Measurements from ENCODE around the gene NDEL1.
A peak's percentile ranks its signal among the peaks of the same experiment; 100 is the strongest.
"Not testable (repeated sequence)": the region's sequence is repeated elsewhere in the genome, so short reads cannot be mapped to it uniquely, and the experiment has no call there.

Gene NDEL1

DNA sequence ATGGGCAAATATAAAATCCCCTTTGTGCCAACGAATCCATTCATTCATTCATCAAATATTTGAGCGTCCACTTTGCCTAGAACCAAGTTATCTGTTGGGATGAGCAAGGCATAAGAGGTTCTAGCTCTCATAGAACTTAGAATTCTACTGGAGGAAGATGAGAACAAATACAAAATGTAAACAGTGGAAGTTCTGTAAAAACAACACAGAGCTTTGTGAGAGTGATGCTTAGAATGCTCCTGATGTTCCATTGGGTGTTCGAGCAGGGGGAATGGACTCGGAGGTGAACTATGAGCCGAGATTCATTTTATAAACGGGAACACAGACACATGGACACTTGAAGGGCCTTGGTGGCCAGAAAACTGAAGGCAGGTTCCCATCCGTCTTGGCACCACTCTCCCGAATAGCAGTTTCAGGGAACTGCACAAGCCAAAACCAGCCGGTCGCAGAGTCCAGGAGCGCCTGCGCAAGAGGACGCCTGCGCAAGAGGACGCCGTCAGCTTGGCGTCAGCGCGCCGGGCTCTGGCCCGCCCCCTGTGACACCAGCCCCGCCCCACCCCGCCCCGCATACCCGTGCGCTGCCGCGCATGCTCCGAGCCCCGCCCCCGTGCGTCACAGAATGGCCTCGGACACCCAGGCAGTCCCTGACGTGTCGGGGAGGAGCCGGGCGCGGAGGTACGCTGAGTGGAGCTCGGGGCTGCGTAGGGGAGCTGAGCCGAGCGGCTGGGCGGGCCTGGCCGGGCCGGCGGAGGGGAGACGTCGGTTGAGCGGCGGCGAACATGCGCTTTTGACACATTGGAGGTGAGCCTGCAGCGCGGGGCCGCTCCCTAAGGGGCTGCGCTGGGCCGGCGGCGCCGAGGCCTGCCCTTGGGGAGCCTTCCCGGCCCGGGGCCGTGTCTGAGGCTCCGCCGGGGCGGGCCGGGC lies at the start of gene NDEL1:
NDEL1 (plus strand) TSS at position 640 of the 924 bp plus-strand sequence. CDS start 8,388 bp downstream, outside the sequence.
- peak; percentile 84 for DNase-seq

GRCh38 chr17:8386841-8387240 lies 48.8 kb upstream of the NDEL1 start:
- no peak for DNase-seq

DNA sequence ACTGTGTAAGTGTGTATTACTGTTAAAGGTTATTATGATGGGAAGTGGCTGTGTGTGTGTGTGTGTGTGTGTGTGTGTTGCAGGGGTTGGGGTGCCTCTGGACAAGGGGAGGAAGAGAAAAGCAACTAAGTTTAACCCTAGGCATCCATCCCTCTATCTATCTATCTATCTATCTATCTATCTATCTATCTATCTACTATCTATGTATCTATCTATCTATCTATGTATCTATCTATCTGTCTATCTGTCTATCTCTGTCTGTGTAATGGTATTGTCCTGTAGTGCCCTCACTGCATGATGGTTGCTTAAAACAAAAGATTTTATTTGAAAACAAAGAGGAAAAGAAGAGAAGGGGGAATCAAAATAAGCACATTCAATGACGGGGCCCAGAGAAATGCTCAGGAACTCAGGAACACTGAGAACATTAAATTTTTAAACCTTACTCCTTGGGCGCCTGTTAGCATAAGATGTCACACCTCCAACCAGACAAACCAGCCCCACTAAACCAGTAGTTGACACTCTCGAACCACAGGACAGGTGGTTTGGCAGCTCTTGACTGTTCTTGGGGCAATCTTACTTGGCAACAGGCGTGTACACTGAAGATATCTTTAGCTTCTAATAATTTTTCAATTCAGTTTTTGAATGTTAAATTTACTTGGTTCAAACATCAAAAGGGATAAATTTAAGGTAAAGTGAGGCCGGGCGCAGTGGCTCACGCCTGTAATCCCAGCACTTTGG lies 47.6 kb upstream of the NDEL1 start:
- no peak for DNase-seq

- no peak for DNase-seq
Observed at GRCh38 chr17:8391711-8392110, 44.0 kb upstream of the NDEL1 start.

GRCh38 chr17:8392274-8392673 lies 43.4 kb upstream of the NDEL1 start:
- DNase-seq: no peak

- DNase-seq: no peak
Observed at GRCh38 chr17:8392674-8393469, 42.8 kb upstream of the NDEL1 start.

GRCh38 chr17:8393470-8394231 lies 42.0 kb upstream of the NDEL1 start:
- no peak for DNase-seq

DNA sequence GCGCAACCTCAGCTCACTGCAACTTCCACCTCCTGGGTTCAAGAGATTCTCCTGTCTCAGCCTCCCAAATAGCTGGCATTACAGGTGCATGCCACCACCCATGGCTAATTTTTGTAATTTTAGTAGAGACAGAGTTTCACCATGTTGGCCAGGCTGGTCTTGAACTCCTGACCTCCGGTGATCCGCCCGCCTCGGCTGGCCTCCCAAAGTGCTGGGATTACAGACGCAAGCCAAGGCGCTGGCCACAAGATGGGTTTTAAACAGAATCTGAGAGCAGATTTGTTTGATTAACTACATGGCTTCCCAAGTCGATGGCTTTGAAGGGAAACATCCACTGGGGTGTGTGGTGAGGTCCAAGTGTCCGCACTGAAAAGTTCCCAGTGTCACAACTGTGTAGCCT lies 41.2 kb upstream of the NDEL1 start:
- DNase-seq: not testable (repeated sequence)

DNA sequence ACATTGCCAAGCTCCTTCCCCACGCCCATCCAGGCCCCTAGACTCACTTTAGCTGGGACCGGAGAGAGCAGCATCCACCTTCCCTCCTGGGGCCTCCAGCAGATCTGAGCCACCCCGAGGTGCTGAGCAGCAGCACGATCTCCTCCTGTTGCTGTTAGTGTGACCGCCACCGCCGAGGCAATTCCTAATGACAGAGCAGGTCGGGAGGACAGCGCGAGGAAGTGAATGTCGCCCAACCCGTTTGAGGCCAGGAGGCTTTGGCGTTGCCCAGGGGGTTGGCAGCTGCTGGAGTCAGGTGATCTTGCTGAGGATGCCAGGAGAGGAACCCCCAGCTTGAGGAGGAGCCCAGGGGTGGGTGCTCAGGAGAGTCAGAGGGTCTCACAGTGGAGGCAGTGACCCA lies 38.0 kb upstream of the NDEL1 start, which contains the start of gene RNF222:
RNF222 (minus strand) TSS at position 192 of the 400 bp plus-strand sequence. CDS start 4,366 bp downstream, outside the sequence.
- DNase-seq: no peak

GRCh38 chr17:8398980-8399379 lies 36.7 kb upstream of the NDEL1 start:
- no peak for DNase-seq

DNA sequence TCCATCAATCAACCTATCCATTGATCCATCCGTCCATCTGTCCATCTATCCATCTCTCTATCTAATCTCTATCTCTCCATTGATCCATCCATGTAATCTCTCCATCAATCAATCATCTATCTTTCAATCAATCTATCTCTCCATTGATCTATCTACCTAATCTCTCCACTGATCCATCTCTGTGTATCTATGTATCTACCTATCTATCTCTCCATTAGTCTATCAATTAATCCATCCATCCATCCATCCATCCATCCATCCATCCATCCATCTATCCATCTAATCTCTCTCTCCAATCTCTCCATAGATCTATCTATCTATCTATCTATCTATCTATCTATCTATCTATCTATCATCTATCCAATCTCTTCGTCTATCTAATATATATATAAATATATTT lies 34.6 kb upstream of the NDEL1 start:
- DNase-seq: no peak

GRCh38 chr17:8402921-8403536 lies 32.7 kb upstream of the NDEL1 start:
- no peak for DNase-seq

- no peak for DNase-seq
Observed at GRCh38 chr17:8405499-8406016, 30.1 kb upstream of the NDEL1 start.

DNA sequence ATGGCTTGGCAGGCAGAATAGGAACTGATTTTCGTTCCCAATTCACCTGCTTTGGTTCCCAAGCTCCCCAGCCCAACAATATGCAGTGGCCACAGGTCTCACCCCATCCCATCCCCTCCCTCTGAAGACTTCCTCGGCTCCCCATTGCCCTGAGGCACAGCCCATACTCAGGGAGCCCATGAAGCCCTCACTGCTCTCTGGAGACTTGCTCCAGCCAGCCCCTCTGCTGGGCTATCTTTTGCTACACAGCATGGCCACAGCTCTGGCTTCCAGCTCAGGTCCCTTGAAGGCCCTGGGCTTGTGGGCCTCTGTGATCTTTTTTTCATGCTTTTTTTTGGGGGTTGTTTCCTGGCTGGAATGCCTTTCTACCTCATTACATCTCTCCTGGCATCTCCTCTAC lies 29.5 kb upstream of the NDEL1 start:
- no peak for DNase-seq

DNA sequence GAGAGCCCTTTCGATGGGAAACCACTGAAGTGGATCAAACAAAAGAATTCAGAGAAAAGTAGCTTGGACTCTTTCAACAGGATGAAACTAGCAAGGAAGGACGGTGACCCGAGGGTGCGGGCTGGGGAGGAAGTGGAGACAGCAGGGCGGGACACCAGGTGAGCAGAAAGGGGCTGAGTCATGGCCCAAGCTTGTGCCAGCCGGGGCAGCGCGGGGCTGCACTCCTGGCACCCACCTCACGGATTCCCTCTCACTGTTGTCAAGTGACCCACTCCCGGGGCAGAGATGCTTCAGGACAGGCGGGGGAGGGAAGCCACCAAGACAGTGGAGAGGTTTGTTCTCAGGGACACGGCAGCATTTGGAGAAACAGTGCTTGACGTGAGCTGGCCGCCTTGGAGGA lies 27.3 kb upstream of the NDEL1 start:
- no peak for DNase-seq

DNA sequence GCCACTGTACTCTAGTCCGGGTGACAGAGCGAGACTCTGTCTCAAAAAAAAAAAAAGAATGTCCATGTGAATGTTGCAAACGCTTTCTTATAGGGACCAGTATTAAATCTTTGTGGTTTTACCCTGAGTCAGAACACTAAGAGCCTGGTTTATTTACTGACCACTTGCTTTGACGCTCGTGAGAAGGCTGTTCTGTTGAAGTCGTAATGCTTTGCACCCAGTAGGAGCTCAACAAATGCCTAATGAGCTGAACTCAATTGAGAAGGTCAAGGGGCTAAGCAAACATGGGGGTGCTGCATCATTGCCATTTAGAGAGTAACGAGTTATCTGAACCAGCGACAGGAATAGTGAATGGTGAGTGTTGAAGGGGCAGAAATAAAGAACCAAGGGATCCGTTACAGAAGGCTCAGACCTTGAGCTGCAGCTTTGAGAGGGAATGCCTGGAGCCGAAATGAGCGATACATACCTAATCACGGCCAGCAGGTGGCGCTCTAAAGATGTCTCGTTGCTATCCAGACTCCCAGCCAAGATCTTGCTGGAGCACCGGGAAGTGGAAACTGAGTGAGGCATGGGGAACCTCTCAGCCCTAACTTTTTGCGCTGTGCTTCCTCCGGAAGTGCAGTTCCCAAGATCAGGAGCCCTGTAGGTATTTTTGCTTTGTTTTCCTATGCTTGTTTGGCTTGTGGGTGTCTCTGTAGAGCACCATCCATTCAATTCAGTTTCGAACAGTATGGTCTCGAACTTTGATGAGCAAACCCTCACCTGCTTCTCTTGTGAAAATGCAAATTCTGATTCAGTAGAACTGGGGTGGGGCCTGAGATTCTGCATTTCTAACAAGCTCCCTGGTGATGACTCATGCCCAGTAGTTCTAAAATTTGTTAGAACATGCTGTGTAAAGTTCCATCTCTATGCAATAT lies 25.5 kb upstream of the NDEL1 start:
- peak; percentile 81 for DNase-seq

GRCh38 chr17:8410883-8411238 lies 24.8 kb upstream of the NDEL1 start:
- no peak for DNase-seq

GRCh38 chr17:8412089-8412488 lies 23.6 kb upstream of the NDEL1 start:
- DNase-seq: no peak

- no peak for DNase-seq
Observed at GRCh38 chr17:8413328-8413727, 22.4 kb upstream of the NDEL1 start.

- DNase-seq: no peak
Observed at GRCh38 chr17:8413938-8414337, 21.7 kb upstream of the NDEL1 start.

DNA sequence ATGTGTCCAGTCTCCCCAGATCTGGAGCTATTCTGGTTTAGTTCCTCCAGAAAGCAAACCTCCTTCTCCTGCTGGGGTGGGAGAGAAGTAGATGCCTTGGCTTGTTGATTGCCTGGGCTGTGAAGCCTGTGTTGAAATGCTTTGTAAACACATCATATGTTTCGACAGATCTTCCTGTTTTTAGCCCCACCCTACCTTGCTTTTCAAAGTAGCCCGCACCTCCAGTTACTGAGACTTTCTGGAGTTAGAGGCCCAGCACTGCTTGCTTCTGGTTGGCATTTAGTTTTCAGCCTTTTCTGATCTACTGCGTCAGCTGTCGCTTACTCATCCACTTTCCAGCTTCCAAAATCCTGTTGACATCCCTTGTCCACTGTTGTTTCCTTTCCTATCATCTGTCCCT lies 17.9 kb upstream of the NDEL1 start:
- DNase-seq: no peak
